HG02885 (cell line): Measurements from ENCODE around the gene STRA6.
"Not testable (repeated sequence)": the region's sequence is repeated elsewhere in the genome, so short reads cannot be mapped to it uniquely, and the experiment has no call there.

ENCODE experiments used
- ATAC-seq: cut with Tn5 transposase; IDR thresholded peaks from one replicate; pipeline ENCODE4 v1.9.1; 2021; ENCODE audit warnings: mild to moderate bottlenecking; ENCODE audit not compliant: unreplicated experiment, poor library complexity

STRA6 gene

DNA sequence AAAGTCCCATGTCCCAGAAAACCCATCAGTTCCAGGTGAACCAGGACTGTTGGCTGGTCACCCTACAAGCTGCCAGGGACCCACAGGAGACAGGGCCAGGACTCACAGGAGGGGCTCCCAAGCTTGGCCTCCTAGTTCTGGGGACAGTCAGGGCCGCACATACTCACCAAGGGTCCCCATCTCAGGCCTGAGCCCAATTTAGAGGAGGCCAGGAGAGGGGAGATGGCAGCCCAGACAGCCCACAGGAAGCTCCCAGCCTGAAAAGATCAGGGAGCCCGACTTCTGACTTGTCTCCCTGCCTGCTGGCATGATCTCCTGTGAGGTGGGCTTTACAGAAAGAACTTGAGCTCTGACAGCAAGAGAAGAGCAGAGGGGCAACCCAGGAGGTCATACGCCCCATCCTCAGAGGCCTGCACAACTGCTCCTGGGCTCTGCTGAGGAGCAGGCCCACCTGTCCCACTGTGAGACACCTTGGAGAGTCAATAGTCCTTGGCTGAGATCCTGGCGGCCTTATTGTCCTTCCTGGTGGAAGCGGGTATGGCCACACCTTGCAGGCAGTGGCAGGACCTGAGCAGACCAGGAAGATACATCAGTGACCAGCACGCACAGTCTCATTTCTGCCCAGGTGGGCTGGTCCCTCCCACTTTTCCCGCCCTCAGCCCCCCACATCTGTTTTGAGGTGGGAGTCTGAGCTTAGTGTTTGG, 31.6 kb downstream of the STRA6 start:
- no peak for ATAC-seq

GRCh38 chr15:74170071-74170844, 32.3 kb downstream of the STRA6 start:
- no peak for ATAC-seq

DNA sequence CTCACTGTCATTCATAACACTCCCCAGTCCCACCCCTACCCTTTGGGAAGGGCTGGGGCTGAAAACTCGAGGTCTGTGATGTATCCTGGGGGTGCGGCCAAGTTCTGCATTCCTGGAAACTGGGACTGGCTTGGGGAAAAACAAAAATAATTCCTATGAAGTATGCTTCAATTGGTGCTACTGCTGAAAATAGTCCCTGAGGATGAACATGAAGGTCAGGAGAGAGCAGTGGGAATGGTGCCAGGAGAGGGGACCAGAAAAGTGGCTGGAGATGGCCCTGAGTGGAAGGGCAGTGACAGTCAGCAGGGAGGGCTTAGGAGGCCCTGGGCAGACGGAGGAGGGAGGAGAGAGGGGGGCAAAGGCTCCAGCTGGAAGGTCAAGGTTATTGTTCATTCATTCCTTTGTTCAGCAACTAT, 33.9 kb downstream of the STRA6 start:
- no peak for ATAC-seq

GRCh38 chr15:74167891-74168331, 34.7 kb downstream of the STRA6 start:
- no peak for ATAC-seq

GRCh38 chr15:74165461-74165860, 37.1 kb downstream of the STRA6 start:
- no peak for ATAC-seq

DNA sequence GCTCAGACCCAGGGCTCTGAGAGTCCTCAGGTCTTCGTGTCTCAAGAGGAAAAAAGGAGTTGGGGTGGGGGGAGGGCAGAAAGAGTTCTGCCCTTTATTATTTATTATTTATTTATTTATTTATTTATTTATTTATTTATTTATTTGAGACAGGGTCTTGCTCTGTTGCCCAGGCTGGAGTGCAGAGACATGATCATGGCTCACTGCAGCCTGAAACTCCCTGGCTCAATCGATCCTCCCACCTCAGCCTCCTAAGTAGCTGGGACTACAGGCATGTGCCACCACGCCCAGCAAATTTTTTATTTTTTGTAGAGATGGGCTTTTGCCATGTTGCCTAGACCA, 40.4 kb downstream of the STRA6 start:
- not testable (repeated sequence) for ATAC-seq

DNA sequence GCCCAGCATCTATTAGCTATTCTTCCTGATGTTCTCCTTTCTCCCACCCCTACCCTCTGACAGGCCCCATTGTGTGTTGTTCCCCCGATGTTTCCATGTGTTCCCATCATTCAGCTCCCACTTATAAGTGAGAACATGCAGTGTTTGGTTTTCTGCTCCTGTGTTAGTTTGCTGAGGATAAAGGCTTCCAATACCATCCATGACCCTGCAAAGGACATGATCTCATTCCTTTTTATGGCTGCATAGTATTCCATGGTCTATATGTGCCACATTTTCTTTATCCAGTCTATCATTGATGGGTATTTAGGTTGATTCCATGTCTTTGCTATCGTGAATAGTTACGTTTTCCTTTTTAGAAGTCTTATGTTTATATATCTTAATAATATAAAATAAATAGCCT, 42.2 kb downstream of the STRA6 start:
- not testable (repeated sequence) for ATAC-seq

DNA sequence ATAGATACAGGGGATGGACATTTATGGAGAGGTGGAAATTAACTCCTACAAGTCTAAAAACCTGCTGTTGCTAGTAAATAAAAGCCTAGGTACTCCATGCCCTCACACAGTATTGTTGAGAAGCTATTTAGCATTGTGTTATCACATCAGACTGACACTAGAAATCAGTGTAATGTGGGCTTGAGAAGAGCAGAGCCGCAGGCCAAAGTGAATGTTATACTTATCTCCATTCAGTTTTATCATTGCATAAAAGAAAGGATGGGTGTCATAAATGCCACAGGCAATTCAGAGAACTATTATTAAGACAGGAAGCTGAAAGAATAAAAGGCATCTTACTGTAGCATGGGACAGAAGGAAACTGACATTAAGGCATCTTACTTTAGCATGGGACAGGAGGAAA, 42.8 kb downstream of the STRA6 start:
- no peak for ATAC-seq

- ATAC-seq = peak; percentile 60
Measured at GRCh38 chr15:74158855-74159650, 43.5 kb downstream of the STRA6 start.

GRCh38 chr15:74157868-74158827, 44.4 kb downstream of the STRA6 start:
- no peak for ATAC-seq

- no peak for ATAC-seq
Measured at GRCh38 chr15:74156678-74157411, 45.7 kb downstream of the STRA6 start.

- ATAC-seq = no peak
Measured at GRCh38 chr15:74155766-74156417, 46.7 kb downstream of the STRA6 start.

DNA sequence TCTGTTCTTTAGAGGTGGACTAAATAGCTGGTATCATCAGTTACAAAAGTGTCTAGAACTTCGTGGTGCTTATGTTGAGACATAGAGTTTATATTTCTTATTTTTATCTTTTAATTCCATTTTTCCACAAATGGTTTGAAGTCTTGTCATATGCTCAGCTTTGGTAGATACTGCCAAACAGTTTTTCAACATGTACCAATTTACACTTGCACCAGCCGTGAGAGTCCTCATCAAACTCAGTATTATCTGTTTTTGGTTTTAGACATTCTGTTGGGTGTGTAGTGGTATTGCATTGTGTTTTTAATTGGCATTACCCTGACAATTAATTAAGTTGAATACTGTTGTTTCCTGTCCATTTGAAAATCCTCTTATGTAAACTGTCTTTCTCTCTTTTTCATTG, 55.5 kb downstream of the STRA6 start:
- no peak for ATAC-seq

DNA sequence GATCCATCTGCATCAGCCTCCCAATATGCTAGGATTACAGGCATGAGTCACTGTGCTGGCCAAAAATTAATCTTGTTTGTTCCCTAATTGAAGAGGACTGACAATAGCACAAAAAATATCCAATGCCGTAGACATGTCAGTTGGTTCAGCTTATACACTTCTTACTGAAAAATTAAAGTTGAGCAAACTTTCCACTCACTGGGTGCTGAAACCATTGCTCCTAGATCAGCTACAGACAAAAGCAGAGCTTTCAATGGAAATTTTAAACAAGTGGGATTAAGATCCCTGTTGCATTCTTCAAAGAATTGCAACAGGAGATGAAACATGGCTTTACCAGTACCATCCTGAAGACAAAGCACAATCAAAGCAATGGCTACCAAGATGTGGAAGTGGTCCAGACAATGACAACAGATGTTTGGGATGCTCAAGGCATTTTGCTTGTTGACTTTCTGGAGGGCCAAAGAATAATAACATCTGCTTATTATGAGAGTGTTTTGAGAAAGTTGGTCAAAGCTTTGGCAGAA, 56.2 kb downstream of the STRA6 start:
- ATAC-seq = no peak

- no peak for ATAC-seq
Measured at GRCh38 chr15:74144153-74144775, 58.3 kb downstream of the STRA6 start.

DNA sequence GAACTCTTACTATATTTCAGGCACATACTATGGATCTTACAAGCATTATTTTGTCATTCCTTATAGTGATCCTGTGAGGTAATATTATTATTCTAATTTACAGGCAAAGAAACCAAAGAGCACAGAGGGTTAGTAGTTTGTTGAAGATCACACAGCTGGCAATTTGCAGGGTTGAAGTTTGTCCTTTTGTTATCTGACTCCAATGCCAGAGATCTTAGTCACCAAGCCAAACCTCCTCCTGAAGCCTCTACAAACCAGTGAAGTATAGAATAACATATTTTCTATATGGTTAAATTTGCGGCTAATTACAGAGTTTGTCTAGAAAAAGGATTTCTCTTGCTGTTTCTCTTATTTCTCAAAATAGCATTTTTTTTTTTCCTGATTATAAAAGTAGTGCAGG, 61.0 kb downstream of the STRA6 start:
- no peak for ATAC-seq

- ATAC-seq = no peak
Measured at GRCh38 chr15:74138642-74139041, 63.9 kb downstream of the STRA6 start.

DNA sequence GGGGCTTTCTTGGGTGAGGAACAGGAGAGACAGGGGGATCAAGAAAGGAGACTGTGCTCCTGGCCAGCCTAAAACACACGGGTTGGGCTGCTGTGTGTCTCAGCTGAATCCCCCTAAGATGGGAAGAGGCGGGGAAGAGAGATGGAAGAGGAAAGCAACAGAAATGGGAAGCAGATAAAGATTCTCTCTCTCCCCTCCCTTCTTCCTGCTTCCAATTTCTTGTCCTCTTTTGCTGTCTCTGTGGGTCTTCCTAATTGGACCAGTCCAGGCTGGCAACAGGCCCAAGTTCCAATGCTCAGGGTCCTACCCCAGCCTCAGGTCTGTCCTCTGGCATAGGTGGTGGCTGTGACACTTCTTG, 65.1 kb downstream of the STRA6 start:
- ATAC-seq = no peak
